Activated effector memory CD4-positive, alpha-beta T cell treated with Interleukin-2 at 50 U/mL for 16 hours (primary cell): ENCODE data around the gene DNAH6.

Experiments used
- DNase-seq: peaks from one replicate; pipeline ENCODE4 v3.0.0-alpha.2; 2020

Gene DNAH6

DNA sequence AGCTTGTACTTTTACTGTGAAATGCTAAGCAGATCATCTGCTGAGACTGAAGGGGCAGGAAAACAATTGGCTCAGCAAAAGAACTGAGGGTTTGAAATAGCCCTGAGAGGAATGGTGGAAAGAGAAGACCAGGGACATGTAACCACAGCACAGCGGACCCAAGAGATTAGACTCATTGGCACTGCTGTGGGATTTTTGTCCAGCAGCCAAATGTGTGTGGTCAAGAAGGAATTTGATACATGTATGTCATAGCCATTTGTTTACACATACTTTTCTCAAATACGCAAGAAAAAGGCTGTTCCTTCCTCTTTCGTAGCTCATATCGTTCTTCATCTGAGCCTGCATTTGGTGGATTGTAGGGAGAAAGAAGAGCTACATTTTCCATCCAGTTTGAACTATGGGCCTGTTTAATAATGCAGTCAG, 290.8 kb downstream of the DNAH6 start:
- no peak for DNase-seq

DNA sequence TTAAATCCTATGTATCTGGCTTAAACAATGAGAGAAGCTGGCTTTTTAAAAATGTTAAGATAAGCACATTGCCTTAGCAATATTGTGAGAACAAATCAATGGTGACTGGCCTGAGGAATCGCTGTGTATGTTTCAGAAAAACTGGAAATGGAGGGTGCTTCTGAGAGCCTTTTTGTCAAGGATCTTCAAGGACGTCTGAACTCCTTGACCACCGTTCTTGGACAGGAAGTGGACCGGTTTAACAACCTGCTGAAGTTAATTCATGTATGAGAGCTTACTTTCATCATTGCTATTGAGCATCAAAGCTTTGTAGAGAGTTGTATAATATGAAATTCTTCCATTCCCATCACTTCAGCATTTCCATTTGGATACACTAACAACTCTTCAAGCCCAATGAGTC, 292.0 kb downstream of the DNAH6 start:
- DNase-seq: no peak

DNA sequence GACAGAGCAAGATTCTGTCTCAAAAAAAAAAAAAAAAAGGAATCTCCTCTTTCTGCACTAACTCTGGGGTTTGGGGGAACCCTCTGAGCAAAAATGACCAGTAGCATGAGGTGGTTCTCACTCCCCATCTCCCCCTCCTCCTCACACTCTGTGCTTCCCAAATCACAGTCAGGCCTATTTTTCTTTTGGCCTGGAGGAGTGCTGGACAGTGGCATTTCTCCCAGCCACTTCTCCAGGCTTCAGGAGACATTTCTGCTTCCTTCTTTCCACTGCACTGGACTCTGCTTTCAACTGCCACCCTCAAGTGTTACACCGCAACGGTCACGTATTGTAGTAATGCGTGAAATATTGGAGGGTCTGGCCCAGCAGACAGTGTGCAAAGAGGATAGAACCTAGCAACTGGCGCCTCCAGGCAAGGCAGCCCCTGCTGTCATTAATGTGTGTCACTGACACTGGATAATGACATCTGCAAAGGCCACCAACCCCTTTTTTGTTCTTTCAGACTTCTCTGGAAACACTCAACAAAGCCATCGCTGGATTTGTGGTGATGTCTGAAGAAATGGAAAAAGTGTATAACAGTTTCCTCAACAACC, 295.6 kb downstream of the DNAH6 start:
- no peak for DNase-seq

DNA sequence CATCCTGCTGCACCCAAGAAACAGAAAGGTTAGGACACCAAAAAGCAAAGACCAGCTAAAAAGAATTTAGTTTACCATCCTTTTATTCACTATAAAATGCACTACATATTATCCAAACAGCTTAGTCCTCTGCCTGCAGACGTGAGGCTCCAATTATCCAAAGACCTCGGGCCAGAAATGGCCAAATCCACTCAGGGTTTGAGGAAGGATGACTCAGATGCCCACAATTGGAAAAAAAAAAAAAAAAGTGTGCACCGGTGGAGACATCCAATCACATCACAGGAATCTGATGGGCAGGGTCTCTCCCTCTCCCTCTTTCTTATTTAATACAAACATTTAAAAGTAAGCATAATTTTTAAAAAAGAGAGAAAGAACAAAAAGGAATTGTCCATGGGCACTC, 298.8 kb downstream of the DNAH6 start:
- DNase-seq: no peak

DNA sequence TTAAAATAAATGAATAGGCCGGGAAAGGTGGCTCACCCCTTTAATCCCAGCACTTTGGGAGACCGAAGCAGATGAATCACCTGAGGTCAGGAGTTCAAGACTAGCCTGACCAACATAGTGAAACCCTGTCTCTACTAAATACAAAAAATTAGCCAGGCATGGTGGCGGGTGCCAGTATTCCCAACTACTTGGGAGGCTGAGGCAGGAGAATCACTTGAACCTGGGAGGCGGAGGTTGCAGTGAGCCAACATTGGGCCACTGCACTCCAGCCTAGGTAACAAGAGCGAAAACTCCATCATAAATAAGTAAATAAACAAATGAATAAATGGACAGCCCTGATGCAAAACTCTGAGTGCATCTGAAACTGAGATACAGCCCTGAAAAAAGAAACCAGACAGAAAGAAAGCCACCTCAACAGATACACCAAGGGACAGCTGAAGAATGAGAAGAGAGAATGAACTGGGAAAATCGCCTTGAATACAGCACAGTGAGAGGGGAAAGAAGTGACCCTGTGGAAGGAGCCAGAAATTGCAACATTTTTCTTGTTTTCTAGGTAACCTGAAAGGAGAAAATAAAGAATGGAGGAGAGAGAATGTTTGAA, 300.2 kb downstream of the DNAH6 start:
- no peak for DNase-seq

DNA sequence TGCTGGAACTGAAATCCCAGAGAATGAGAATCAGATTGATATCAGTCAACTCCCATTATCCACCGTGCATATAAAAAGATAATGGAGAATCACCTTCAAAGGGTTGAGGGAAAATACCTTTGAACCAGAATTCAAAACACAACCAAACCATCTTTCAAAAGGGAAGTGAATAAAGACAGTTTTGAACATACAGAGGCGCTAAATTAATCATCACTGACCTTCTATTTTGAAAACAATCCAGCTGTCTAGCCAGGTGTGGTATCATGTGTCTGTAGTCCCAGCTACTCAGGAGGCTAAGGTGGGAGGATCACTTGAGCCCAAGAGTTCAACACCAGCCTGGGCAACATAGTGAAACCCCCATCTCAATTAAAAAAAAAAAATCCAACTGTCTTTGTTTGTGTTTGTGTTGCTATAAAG, 300.9 kb downstream of the DNAH6 start:
- DNase-seq: no peak

DNA sequence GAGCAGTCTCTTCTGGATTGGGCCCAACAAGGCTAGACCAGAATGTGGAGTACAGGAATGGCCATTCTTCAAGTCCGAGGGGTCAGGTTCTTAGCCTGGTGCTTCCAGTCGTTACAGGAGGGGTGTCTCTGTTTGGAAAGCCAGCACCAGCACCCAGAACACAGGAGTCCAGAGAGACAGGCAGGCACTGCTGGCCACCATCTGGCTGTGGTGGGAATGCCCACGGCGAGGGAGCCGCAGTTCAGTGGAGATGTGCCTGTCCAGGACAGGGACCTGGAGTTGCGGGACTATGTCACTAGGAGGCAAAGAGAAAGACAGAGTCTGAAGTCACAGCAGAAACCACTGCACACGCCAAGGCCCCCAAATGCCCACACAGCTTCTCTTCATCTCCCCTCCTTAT, 305.5 kb downstream of the DNAH6 start:
- no peak for DNase-seq

DNA sequence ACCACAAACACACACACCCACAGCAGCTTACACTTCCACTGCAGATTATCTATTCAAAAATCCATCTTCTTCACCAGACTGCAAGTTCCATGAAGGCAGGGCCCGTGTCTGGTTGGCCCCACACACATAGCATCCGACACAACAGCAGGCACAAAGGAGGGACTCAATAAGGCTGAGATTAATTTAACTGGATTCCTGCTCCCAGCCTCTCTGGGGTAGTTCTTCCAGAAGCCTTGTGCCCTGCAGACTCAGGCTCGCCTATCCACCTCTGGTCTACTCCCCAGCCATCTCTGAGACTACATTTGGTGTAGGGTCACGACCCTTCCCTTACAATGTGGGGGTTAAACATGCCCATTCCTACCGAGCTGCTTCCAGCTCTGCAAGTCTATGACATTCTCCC, 306.9 kb downstream of the DNAH6 start:
- no peak for DNase-seq

DNA sequence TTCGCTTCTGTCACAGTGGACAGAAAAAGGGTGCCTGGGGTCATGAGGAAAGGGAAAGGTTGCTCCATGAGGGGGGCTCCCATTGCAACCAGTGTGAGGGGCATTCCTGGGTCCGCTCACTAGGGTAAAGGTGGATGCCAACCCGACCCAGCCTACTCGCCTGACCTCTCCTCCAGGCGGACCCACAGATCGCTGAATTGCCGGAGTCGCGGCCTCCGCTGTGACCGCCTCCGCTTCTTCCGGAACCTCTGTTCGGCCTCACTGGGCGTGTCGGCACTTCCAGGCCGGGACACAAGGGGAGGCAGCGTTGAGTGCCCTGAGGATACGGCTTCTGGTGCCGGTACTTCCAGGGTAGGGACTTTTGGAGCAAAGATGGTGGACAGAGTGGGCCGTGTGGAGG, 307.5 kb downstream of the DNAH6 start:
- DNase-seq: no peak

DNA sequence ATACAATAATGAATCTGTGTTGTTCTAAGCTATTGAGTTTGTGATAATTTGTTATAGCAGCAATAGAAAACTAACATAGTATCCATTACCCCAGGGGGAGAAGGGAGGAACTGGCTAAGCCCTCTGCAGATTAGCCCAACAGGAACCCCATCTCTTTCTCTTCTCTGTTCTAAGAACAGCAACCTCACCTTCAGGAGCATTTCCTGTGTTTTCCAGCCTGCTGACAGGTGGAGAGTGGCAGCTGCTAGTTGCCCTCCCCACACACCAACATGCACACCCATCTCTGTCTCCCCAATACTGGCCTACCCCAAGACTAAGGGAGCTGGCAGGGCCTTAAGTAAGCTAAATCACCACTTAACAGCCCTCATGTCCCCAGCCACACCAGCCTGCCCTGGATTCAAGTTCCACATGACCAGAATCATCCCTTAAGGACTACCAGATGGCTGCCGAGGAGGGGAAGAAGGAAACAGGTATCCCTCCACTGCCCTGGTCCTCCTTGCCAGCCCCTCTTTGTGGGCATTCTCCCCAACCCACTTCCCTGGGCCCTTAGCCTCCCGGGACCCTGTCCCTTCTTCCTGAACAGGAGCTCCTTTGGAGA, 311.8 kb downstream of the DNAH6 start:
- no peak for DNase-seq

DNA sequence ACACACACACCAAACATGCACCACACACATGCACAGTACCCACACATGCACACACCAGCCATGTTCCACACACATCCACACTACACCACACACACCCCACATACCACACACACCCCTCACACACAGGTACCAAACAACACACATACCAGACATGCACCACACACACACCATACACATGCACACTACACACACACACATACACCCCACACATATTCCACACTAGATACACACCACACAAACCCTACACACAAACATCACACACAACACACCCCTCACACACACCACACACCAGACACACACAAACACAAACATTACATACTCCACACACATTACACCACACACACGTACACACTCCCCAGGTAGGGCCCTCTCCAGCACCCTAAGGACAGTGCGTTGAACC, 313.4 kb downstream of the DNAH6 start:
- DNase-seq: no peak

DNA sequence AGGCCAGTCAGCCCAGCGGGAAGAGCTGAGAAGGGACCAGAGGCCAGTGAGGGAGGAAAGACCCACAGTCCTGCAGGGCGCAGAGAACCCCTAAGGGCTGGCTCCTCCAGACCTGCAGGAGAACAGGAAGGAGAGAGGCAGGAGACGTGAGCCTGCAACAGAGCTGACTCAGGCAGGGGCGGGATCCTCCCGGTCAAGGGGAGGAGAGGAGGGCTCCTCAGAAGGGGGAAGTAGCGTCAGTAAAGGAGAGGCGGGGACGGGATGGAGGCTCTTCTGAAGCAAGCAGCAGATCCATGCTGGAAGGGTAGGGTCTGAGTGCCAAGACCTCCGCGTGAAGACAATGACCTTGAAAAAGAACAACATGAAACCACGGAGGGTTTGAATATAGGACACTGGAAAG, 313.8 kb downstream of the DNAH6 start:
- no peak for DNase-seq

DNA sequence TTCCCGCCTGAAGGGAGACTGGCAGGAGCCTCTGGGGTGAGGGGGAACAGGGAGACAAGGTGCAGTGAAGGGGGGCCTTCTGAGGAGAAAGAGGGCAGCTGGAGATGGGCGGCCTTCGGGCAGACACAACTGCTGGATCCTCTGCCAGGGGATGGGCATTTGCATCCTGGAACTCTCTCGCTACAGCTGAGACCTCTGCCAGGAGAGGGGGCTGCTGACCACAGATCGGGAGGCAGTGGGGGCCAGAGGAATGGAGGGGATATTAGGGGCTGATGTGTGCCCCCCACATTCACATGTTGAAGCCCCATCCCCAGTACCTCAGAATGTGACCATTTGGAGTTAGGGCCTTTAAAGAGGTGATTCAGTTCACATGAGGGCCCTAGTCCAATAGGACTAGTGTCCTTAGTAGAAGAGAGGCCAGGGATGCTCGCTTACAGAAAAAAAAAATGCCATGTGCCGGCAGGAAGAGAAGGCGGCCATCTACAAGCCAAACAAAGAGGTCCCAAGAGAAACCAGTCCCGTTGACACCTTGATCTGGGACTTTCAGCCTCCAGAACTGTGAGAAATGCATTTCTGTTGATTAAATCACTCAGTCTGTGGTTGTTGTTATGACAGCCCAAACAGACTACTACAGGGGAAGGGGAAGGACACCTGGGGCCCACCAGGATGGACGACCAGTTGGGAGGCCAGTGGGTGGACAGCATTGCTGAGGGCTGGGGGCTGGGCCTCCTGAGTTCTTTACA, 314.6 kb downstream of the DNAH6 start:
- no peak for DNase-seq

DNA sequence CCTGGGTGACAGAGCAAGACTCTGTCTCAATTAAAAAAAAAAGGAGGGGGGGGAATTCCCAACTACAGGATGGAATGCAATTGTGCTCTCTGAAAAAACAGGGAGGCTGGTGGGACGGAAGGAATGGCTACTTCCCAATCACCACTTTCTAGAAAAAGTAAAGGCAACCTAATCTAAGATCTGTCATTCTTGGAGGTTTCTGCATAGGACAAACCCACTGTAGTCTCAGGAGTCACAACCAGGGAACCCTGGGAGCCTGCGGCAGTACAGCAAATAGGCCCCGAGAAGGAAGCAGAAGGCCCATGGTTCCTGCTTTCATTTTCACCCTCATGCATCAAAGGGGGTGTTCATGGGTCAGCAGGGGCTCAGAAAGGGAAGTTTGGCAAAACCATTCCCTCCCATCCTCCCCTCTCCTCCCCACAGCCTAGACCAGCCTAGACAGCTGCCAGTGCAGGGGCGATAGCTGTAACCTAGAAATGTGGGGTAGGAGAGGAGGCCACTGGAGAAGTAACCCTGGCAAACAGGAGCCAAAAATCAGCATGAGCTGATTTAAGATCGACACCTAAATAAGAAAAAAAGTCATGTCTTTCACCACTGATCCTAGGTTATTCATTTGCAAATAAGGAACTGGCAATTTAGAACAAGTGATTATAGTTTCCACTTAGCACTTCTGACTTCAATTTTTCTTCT, 316.6 kb downstream of the DNAH6 start:
- DNase-seq: no peak

DNA sequence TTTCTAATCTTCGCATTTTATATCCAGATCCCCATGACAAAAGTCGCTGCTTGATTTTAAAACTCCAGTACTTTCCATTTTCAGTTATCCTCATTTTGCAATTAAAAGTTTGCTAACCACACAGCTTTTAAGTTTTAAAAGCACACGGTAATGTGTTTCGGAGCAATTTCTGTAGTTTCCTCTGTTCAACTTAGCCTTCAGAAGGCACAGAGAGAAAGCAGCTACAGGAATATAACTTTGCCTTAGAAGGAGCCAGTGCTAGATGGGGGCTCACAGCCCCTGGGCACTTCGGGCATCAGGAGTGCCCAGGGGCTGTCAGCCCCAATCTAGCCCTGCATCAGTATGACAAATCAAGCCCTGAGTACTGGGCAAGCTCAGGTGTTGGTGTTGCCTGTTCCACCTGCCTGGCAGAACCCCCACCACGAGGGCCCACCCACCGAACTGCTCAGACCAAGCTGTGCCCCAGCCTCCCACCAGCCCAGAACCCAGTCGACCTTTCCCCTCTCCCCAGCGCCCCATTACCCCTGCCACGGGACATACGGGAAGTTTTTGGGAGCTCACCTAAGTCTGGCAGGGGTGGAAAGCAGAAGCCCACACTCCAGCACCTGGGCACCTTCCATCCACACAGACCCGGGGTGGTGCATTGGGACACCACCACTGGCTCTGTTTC, 317.3 kb downstream of the DNAH6 start:
- no peak for DNase-seq

DNA sequence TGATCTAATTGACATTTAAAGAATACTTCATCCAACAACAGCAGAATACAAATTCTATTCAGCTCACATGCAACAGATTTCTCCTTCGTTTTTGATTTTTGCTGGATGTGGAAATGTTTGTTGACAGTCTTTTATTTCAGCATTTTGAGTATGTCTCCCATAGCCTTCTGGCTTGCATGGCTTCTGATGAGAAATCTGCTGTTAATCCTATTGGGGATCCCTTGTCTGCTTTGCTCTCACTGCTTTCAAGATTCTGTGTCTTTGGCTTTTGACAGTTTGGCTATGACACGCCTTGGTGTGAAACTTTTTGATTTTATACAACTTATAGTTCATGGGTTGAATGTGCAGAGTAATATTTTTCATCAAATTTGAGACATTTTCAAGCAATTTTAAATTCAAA, 319.9 kb downstream of the DNAH6 start:
- DNase-seq: no peak

DNA sequence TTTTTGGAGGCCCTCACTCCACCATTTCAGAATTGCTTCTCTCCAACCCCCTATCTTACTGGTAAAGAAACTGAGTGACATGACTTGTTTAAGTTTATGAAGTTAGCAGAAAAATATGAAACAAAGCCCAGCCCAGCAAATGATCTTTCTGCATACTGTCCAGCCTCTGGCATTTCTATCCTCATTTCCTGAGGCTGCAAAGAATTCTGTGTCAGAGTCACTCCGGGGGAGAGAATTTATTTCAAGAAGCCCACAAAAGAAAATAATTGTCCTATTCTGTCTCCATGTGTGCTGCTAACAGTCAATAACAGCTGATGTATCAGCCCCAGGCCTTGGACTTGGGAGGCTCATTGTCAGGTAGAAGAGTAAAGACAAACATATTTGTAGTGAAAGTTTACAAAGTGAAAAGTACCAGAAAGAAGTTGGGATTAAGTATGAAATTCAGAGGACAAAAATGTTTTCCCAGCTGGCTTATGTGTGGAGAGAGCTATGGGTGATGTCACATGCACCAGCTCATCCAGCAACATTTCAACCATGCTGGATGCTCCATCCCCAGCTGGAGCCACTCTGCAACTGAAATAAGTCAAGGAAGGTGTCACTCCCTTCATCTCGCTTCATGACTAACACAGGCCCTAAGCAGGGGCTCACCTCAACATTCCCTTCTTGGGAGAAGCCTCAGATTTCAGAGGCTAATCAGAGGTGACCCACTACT, 322.3 kb downstream of the DNAH6 start:
- no peak for DNase-seq

DNA sequence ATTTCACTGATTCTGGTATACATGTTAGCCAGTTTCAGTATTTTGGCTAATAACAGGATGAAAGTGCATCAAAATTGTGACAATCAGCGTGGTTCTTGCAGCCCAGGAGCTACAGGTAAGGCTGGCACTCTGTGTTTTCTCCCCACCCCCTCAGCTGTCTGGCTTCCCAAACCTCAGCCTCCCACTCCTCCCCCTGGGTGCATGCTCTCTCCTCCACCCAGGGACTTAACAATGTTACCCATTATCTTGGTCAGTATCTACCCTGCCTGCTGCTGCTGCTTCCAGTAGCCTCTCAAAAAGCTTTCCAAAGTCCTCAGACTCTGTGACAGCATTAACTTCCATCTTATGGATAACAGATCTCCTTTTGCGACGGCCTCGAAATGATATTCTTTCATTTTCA, 323.6 kb downstream of the DNAH6 start:
- no peak for DNase-seq

DNA sequence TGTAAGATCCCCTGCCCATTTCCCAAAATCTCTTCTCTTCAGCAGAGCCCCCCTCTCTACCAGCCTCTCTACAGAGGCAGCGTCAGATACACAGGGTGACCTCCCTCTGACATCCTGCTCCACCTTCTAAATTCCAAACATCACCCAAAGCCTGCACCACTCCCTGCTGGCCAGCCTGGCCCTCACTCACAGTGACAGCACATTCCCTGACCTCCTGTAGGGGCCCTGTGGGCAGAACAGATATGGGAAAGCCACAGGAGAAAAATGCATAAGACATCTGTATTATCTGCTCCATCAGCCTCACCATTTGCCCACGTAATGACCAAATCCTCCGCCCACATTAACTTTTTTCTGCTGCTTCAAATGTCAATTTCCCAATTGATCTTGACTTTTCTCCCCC, 324.0 kb downstream of the DNAH6 start:
- DNase-seq: no peak

DNA sequence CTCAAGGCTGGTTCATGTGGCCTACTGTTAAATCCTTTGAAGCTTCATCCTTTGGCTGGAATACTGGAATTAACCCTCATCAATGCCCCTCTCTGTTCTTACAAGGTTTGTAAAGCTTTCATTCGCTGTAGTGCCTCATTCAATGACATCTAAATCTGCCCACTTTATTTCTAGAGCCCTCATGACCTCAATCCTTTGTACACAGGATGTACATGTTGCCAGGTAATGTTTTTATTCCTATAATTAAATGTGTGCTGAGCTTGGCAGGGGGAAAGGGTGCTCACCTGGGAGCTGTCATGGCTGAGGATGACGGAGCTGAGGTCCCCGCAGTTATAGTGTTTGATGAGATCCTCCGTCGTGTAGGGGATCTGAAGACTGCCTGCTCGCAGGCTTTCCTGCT, 325.3 kb downstream of the DNAH6 start:
- no peak for DNase-seq

DNA sequence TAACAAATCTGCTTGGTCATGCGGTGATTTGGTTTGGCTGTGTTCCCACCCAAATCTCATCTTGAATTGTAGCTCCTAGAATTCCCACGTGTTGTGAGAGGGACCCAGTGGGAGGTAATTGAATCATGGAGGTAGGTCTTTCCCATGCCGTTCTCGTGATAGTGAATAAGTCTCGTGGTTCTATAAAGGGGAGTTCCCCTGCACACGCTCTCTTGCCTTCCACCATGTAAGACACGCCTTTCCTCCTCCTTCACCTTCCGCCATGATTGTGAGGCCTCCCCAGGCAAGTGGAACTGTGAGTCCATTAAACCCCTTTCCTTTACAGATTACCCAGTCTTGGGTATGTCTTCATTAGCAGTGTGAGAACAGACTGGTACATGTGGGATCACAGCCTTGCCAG, 327.8 kb downstream of the DNAH6 start:
- DNase-seq: no peak

DNA sequence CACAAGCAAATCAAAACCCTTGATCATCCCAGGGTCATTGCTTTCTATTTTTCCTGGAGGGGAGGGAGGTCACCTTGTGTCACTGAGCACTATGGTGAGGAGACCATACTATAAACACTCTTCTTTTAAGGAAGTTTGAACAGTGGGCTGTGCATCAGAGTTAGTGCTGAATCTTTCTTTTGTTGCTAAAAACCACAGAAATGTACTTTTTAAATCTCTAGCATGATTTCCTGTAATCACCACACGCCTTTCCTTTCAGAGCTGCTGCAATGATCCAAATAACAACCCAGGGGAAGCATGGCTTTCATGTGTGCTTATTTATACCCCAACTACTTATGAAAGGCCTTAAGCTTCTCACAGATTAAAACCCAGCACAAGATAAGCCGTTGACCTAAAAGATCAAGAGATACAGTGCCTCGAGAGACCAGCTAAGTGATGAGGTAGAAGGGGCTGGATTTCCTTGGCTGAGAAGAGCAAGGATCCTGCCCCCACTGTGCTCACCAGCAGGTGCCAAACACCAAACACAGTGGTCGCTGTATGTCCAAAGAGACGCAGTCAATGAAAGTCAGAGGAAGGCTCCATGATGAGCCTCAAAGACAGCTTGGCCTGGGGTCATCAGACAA, 329.9 kb downstream of the DNAH6 start:
- no peak for DNase-seq
